OCI-LY7 (cell line): ENCODE results near the gene RNF8.
"Not testable (repeated sequence)": the region's sequence is repeated elsewhere in the genome, so short reads cannot be mapped to it uniquely, and the experiment has no call there.

Source experiments
- EZH2phosphoT487 ChIP-seq: fragments of 200-600 bp; sonication (generic); IDR thresholded peaks from 2 replicates; pipeline ENCODE4 v1.6.1; 2018; ENCODE audit warnings: low read depth, borderline replicate concordance, mild to moderate bottlenecking, mixed run types, antibody characterized with exemption, low read length, moderate library complexity, mixed read lengths
- TF ChIP-seq, protein P1 (sequence below): fragments of 200-600 bp; sonication (generic); conservative IDR thresholded peaks from 2 replicates; pipeline ENCODE4 v1.5.1; 2014; ENCODE audit warnings: mild to moderate bottlenecking, antibody characterized with exemption, low read length, moderate library complexity, mixed read lengths

DNA sequence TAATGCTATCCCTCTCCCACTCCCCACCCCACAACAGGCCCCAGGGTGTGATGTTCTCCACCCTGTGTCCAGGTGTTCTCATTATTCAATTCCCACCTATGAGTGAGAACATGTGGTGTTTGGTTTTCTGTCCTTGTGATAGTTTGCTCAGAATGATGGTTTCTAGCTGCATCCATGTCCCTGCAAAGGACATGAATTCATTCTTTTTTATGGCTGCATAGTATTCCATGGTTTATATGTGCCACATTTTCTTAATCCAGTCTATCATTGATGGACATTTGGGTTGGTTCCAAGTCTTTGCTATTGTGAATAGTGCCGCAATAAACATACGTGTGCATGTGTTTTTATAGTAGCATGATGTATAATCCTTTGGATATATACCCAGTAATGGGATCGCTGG lies 15.5 kb upstream of the RNF8 start:
- TF ChIP-seq, protein P1, sequence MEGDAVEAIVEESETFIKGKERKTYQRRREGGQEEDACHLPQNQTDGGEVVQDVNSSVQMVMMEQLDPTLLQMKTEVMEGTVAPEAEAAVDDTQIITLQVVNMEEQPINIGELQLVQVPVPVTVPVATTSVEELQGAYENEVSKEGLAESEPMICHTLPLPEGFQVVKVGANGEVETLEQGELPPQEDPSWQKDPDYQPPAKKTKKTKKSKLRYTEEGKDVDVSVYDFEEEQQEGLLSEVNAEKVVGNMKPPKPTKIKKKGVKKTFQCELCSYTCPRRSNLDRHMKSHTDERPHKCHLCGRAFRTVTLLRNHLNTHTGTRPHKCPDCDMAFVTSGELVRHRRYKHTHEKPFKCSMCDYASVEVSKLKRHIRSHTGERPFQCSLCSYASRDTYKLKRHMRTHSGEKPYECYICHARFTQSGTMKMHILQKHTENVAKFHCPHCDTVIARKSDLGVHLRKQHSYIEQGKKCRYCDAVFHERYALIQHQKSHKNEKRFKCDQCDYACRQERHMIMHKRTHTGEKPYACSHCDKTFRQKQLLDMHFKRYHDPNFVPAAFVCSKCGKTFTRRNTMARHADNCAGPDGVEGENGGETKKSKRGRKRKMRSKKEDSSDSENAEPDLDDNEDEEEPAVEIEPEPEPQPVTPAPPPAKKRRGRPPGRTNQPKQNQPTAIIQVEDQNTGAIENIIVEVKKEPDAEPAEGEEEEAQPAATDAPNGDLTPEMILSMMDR, result not testable (repeated sequence)
- TF ChIP-seq EZH2phosphoT487, result not testable (repeated sequence)
